Vagina (tissue), 2 donors: ENCODE data around the gene POU5F2.

ENCODE experiments used
- POLR2A ChIP-seq, 2 donors: fragments of 450-650 bp; IDR thresholded peaks; one replicate each; pipeline ENCODE4 v1.6.1; 2017; ENCODE audit warnings: antibody characterized with exemption in 2 of 2, mild to moderate bottlenecking in 2 of 2, moderate library complexity in 2 of 2
- POLR2AphosphoS5 ChIP-seq, 2 donors: sonication (generic); formaldehyde crosslinking; IDR thresholded peaks; one replicate each; pipeline ENCODE4 v1.9.0; 2017; ENCODE audit warnings: antibody characterized with exemption in 2 of 2, mild to moderate bottlenecking in 2 of 2, low read depth in 1 of 2; ENCODE audit not compliant: insufficient read depth in 1 of 2
- TF ChIP-seq, protein P1 (sequence below), 3 experiments: fragments of 450-650 bp in 2 of 3; fragments of 200-600 bp in 1 of 3; sonication (generic) in 1 of 3; IDR thresholded peaks; one replicate each; pipeline ENCODE4 v1.5.1; 2017 to 2019; ENCODE audit warnings: antibody characterized with exemption in 3 of 3, mild to moderate bottlenecking in 2 of 3, moderate library complexity in 2 of 3

- TF ChIP-seq, protein P1, sequence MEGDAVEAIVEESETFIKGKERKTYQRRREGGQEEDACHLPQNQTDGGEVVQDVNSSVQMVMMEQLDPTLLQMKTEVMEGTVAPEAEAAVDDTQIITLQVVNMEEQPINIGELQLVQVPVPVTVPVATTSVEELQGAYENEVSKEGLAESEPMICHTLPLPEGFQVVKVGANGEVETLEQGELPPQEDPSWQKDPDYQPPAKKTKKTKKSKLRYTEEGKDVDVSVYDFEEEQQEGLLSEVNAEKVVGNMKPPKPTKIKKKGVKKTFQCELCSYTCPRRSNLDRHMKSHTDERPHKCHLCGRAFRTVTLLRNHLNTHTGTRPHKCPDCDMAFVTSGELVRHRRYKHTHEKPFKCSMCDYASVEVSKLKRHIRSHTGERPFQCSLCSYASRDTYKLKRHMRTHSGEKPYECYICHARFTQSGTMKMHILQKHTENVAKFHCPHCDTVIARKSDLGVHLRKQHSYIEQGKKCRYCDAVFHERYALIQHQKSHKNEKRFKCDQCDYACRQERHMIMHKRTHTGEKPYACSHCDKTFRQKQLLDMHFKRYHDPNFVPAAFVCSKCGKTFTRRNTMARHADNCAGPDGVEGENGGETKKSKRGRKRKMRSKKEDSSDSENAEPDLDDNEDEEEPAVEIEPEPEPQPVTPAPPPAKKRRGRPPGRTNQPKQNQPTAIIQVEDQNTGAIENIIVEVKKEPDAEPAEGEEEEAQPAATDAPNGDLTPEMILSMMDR (IDR thresholded peaks at IDR 0.05) = no peak
- TF ChIP-seq POLR2A (IDR thresholded peaks at IDR 0.05) (no peak), POLR2AphosphoS5 (IDR thresholded peaks at IDR 0.05; ENCODE audit: insufficient read depth in 1 of 2, low read depth in 1 of 2) (no peak)
Observed at GRCh38 chr5:93723681-93724080, 17.7 kb downstream of the POU5F2 start.
